SK-N-SH treated with all-trans-retinoic acid at 6 μM for 48 hours (cell line): Measurements from ENCODE around the gene FAM78B.

Source experiments
- ATAC-seq: fragments of 200-7000 bp; cut with Tn5 transposase; 3 replicates; pipeline ENCODE4 v1.9.1; 2020; ENCODE audit warnings: mild to moderate bottlenecking, moderate library complexity
- ARNTL ChIP-seq: fragments of 450-650 bp; formaldehyde crosslinking; IDR thresholded peaks from 2 replicates; pipeline ENCODE4 v1.5.0; 2020; ENCODE audit warnings: low read depth, mild to moderate bottlenecking, moderate library complexity, borderline replicate concordance
- BACH2 ChIP-seq: fragments of 250-450 bp; sonication (Bioruptor Pico); IDR thresholded peaks from 2 replicates; pipeline ENCODE4 v1.9.0; 2021; ENCODE audit warnings: mild to moderate bottlenecking, borderline replicate concordance
- CSDC2 ChIP-seq: fragments of 250-450 bp; sonication (Bioruptor Pico); IDR thresholded peaks from 2 replicates; pipeline ENCODE4 v1.5.0; 2020; ENCODE audit warnings: mild to moderate bottlenecking, moderate library complexity
- ESRRG ChIP-seq: fragments of 250-450 bp; sonication (Bioruptor Pico); IDR thresholded peaks from 2 replicates; pipeline ENCODE4 v1.6.1; 2021; ENCODE audit warnings: mild to moderate bottlenecking
- GLIS3 ChIP-seq: fragments of 250-450 bp; sonication (Bioruptor Pico); IDR thresholded peaks from 2 replicates; pipeline ENCODE4 v1.5.0; 2020; ENCODE audit warnings: mild to moderate bottlenecking, moderate library complexity
- ISL1 ChIP-seq: fragments of 250-450 bp; sonication (Bioruptor Pico); IDR thresholded peaks from 2 replicates; pipeline ENCODE4 v2.1.2; 2022; ENCODE audit warnings: mild to moderate bottlenecking, moderate library complexity
- RARB ChIP-seq: fragments of 250-450 bp; sonication (Bioruptor Pico); IDR thresholded peaks from 2 replicates; pipeline ENCODE4 v1.8.0; 2021; ENCODE audit warnings: mild to moderate bottlenecking, moderate library complexity
- SNAI2 ChIP-seq: fragments of 250-450 bp; sonication (Bioruptor Pico); IDR thresholded peaks from 2 replicates; pipeline ENCODE4 v1.5.0; 2020; ENCODE audit warnings: mild to moderate bottlenecking, moderate library complexity
- TCF4 ChIP-seq: fragments of 250-450 bp; sonication (Bioruptor Pico); IDR thresholded peaks from 2 replicates; pipeline ENCODE4 v1.8.0; 2021; ENCODE audit warnings: mild to moderate bottlenecking, moderate library complexity, borderline replicate concordance
- TOX ChIP-seq: fragments of 250-450 bp; sonication (Bioruptor Pico); IDR thresholded peaks from 2 replicates; pipeline ENCODE4 v1.8.0; 2021; ENCODE audit warnings: mild to moderate bottlenecking, moderate library complexity, borderline replicate concordance
- ZC3H10 ChIP-seq: fragments of 250-450 bp; sonication (Bioruptor Pico); IDR thresholded peaks from 2 replicates; pipeline ENCODE4 v1.5.1; 2021; ENCODE audit warnings: mild to moderate bottlenecking, moderate library complexity
- ZFP3 ChIP-seq: fragments of 250-450 bp; sonication (Bioruptor Pico); IDR thresholded peaks from 2 replicates; pipeline ENCODE4 v1.5.0; 2020; ENCODE audit warnings: mild to moderate bottlenecking, moderate library complexity
- ZFP30 ChIP-seq: fragments of 450-650 bp; formaldehyde crosslinking; IDR thresholded peaks from 2 replicates; pipeline ENCODE4 v1.5.0; 2022; ENCODE audit warnings: mild to moderate bottlenecking, moderate library complexity
- ZNF565 ChIP-seq: fragments of 450-650 bp; formaldehyde crosslinking; conservative IDR thresholded peaks from 2 replicates; pipeline ENCODE4 v1.5.0; 2020; ENCODE audit warnings: low read depth, mild to moderate bottlenecking, moderate library complexity
- ZNF8 ChIP-seq: fragments of 450-650 bp; formaldehyde crosslinking; IDR thresholded peaks from 2 replicates; pipeline ENCODE4 v1.5.0; 2020; ENCODE audit warnings: mild to moderate bottlenecking, moderate library complexity
- TF ChIP-seq, protein P1 (sequence below): fragments of 250-450 bp; sonication (Bioruptor Pico); IDR thresholded peaks from 2 replicates; pipeline ENCODE4 v1.5.0; 2020; ENCODE audit warnings: mild to moderate bottlenecking, moderate library complexity
- TF ChIP-seq, protein P2 (sequence below): fragments of 250-450 bp; sonication (Bioruptor Pico); IDR thresholded peaks from 2 replicates; pipeline ENCODE4 v1.8.0; 2020; ENCODE audit warnings: mild to moderate bottlenecking, moderate library complexity, borderline replicate concordance
- TF ChIP-seq, protein P3 (sequence below): fragments of 250-450 bp; sonication (Bioruptor Pico); IDR thresholded peaks from 2 replicates; pipeline ENCODE4 v1.8.0; 2021; ENCODE audit warnings: low read depth, mild to moderate bottlenecking, moderate library complexity, borderline replicate concordance
- TF ChIP-seq, protein P4 (sequence below): fragments of 250-450 bp; sonication (Bioruptor Pico); IDR thresholded peaks from 2 replicates; pipeline ENCODE4 v1.5.1; 2021; ENCODE audit warnings: mild to moderate bottlenecking, moderate library complexity
- TF ChIP-seq, protein P5 (sequence below): fragments of 250-450 bp; sonication (Bioruptor Pico); IDR thresholded peaks from 2 replicates; pipeline ENCODE4 v1.5.1; 2020; ENCODE audit warnings: low read depth, mild to moderate bottlenecking, moderate library complexity

FAM78B gene, protein sequence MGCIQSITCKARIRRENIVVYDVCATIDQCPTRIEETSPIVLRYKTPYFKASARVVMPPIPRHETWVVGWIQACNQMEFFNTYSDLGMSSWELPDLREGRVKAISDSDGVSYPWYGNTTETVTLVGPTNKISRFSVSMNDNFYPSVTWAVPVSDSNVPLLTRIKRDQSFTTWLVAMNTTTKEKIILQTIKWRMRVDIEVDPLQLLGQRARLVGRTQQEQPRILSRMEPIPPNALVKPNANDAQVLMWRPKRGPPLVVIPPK

DNA sequence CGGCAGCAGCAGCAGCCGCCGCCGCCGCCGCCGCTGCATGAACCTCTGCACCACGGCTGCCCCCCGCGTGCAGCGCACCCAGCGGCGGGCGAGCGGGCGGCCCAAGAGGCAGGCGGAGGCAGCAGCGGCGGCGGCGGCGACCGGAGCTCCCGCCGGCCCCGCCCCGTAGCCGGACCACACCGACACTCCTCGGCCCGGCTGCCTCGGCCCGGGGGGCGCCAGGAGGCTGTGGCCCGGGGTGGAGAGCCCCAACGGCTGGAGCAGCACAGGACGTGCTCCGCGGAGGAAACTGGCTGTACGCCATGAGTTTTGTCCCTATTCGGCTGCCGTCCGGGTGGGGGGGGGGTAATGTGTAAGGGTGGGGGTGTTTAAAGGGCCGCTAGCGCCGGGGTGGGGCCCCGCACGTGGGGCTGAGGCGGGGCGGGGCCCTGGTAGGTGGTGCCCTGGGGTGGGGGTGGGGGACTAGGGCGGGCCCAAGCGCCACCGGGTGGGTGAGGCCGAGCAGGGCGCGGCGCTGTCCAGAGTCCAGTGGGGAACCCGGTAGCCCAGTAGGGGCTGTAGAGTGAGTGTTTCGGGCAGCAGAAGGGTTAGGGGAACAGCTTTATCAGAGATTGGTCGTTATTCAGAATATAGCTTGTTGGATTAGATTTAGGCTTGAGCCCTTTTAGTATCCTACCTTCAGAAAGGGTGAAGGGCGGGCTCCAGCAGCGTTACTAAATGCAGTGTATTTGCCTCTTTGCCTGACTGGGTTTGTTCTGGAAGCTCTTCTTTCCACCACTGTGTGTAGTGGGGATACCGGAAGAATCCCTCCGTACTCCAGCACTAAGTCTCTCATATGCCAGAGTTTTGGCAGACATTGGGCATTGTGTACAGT is at the start of gene FAM78B:
Gene FAM78B (minus strand): TSS at position 304 of the 874 bp plus-strand sequence. CDS start 753 bp downstream, outside the sequence.
- ATAC-seq: peak; percentile 78
- TF ChIP-seq, protein P1, sequence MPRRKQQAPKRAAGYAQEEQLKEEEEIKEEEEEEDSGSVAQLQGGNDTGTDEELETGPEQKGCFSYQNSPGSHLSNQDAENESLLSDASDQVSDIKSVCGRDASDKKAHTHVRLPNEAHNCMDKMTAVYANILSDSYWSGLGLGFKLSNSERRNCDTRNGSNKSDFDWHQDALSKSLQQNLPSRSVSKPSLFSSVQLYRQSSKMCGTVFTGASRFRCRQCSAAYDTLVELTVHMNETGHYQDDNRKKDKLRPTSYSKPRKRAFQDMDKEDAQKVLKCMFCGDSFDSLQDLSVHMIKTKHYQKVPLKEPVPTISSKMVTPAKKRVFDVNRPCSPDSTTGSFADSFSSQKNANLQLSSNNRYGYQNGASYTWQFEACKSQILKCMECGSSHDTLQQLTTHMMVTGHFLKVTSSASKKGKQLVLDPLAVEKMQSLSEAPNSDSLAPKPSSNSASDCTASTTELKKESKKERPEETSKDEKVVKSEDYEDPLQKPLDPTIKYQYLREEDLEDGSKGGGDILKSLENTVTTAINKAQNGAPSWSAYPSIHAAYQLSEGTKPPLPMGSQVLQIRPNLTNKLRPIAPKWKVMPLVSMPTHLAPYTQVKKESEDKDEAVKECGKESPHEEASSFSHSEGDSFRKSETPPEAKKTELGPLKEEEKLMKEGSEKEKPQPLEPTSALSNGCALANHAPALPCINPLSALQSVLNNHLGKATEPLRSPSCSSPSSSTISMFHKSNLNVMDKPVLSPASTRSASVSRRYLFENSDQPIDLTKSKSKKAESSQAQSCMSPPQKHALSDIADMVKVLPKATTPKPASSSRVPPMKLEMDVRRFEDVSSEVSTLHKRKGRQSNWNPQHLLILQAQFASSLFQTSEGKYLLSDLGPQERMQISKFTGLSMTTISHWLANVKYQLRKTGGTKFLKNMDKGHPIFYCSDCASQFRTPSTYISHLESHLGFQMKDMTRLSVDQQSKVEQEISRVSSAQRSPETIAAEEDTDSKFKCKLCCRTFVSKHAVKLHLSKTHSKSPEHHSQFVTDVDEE (CRISPR knock-in tag): no peak
- TF ChIP-seq CSDC2 (CRISPR knock-in tag) (no peak), ISL1 (CRISPR knock-in tag) (no peak), RARB (CRISPR knock-in tag) (no peak), ARNTL (no peak), BACH2 (CRISPR knock-in tag) (no peak)
- TF ChIP-seq, protein P2, sequence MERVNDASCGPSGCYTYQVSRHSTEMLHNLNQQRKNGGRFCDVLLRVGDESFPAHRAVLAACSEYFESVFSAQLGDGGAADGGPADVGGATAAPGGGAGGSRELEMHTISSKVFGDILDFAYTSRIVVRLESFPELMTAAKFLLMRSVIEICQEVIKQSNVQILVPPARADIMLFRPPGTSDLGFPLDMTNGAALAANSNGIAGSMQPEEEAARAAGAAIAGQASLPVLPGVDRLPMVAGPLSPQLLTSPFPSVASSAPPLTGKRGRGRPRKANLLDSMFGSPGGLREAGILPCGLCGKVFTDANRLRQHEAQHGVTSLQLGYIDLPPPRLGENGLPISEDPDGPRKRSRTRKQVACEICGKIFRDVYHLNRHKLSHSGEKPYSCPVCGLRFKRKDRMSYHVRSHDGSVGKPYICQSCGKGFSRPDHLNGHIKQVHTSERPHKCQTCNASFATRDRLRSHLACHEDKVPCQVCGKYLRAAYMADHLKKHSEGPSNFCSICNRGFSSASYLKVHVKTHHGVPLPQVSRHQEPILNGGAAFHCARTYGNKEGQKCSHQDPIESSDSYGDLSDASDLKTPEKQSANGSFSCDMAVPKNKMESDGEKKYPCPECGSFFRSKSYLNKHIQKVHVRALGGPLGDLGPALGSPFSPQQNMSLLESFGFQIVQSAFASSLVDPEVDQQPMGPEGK (CRISPR knock-in tag): no peak
- TF ChIP-seq, protein P3, sequence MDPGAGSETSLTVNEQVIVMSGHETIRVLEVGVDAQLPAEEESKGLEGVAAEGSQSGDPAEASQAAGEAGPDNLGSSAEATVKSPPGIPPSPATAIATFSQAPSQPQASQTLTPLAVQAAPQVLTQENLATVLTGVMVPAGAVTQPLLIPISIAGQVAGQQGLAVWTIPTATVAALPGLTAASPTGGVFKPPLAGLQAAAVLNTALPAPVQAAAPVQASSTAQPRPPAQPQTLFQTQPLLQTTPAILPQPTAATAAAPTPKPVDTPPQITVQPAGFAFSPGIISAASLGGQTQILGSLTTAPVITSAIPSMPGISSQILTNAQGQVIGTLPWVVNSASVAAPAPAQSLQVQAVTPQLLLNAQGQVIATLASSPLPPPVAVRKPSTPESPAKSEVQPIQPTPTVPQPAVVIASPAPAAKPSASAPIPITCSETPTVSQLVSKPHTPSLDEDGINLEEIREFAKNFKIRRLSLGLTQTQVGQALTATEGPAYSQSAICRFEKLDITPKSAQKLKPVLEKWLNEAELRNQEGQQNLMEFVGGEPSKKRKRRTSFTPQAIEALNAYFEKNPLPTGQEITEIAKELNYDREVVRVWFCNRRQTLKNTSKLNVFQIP: no peak

DNA sequence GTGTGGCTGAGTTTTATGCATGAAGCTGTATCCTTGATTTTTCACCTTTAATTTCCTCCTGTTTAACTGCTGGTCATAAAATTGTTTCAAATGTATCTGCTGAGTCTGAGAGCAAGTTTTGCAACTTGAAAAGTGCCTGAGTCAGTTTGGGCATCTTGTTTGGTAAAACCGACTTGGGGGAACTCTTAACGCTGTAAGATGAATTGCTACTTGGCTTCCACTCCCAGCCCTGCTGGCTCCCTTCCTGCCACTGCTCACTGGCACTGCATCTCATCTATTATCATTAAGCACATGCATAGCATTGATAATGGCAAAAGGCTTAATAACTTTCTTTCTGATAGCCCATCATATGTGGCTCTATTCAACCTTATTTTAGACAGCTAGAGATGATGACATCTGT is 35.7 kb upstream of the FAM78B start:
- no peak for ATAC-seq
- TF ChIP-seq BACH2 (CRISPR knock-in tag) (no peak), TOX (no peak), ZC3H10 (CRISPR knock-in tag) (no peak), CSDC2 (CRISPR knock-in tag) (no peak), ZFP30 (CRISPR knock-in tag) (no peak), SNAI2 (no peak), ZFP3 (CRISPR knock-in tag) (no peak), ESRRG (no peak), ZNF8 (CRISPR knock-in tag) (no peak), GLIS3 (CRISPR knock-in tag) (no peak), TCF4 (CRISPR knock-in tag) (no peak), ZNF565 (CRISPR knock-in tag) (no peak)
- TF ChIP-seq, protein P4, sequence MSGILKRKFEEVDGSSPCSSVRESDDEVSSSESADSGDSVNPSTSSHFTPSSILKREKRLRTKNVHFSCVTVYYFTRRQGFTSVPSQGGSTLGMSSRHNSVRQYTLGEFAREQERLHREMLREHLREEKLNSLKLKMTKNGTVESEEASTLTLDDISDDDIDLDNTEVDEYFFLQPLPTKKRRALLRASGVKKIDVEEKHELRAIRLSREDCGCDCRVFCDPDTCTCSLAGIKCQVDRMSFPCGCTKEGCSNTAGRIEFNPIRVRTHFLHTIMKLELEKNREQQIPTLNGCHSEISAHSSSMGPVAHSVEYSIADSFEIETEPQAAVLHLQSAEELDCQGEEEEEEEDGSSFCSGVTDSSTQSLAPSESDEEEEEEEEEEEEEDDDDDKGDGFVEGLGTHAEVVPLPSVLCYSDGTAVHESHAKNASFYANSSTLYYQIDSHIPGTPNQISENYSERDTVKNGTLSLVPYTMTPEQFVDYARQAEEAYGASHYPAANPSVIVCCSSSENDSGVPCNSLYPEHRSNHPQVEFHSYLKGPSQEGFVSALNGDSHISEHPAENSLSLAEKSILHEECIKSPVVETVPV (CRISPR knock-in tag): no peak
- TF ChIP-seq, protein P3: no peak
- TF ChIP-seq, protein P5, sequence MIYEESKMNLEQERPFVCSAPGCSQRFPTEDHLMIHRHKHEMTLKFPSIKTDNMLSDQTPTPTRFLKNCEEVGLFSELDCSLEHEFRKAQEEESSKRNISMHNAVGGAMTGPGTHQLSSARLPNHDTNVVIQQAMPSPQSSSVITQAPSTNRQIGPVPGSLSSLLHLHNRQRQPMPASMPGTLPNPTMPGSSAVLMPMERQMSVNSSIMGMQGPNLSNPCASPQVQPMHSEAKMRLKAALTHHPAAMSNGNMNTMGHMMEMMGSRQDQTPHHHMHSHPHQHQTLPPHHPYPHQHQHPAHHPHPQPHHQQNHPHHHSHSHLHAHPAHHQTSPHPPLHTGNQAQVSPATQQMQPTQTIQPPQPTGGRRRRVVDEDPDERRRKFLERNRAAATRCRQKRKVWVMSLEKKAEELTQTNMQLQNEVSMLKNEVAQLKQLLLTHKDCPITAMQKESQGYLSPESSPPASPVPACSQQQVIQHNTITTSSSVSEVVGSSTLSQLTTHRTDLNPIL (CRISPR knock-in tag): no peak
- TF ChIP-seq, protein P1 (CRISPR knock-in tag): no peak
